ENCODE data around the gene RPS15. TPM values are rescaled to one million over a fixed set of nuclear protein-coding genes. Genes with fewer than 3 reads are reported as not detected.
A peak's percentile ranks its signal among the peaks of the same experiment; 100 is the strongest.

RPS15 gene
- total and polyA plus RNA-seq, 9 of the 15 experiments (the other 6 are each of a cell fraction or from before 2014, with no cell fraction given), result 605 to 2,791 (median 957) TPM

DNA sequence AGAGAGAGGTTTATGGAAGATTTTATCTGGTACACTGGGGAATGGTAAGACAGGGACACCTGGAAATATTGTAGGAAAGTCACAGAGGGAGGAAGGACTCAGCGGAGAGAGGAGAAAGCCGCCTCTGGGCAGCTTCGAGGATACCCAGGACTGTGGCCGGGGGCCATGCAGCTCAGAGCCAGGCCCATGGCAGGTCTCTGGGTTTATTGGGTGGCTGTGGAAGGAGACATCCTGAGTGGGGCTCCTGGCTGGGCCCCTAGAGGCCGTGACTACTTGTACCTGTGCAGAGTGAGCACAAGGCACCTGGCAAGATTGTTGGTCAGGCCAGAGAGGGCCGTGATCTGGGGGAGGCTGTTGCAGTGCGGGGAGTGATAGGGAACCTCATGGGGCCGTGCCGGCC is 27.4 kb upstream of the RPS15 start:
- intact Hi-C loops (cut with micrococcal nuclease), result no loop called here
- Histone ChIP-seq H3K4me3 (peak overlapping the region; percentile 99; the same call in 1 of the 2 replicates), H3K27ac (ENCODE audit: extremely low read depth, low read depth, low read length) (peak overlapping the region; percentile 99), H3K9me3 (replicated peaks; ENCODE audit: control insufficient read depth, insufficient read depth, low read depth, low read length) (no peaks in the 10 kb centered on the region), H3K4me1 (replicated peaks in 1 of 2; ENCODE audit: control insufficient read depth in 2 of 2, insufficient read depth in 2 of 2, low read length in 2 of 2) (peaks cover 35 to 86% of the 10 kb centered on the region in 2 experiments), H3K9ac (ENCODE audit: insufficient read depth in 1 of 2, low read depth in 2 of 2, low read length in 2 of 2) (peak overlapping the region; percentile 93 to 98; a peak in 3 of 4 replicates), H3K27me3 (ENCODE audit: control insufficient read depth in 2 of 2, insufficient read depth in 2 of 2, low read length in 2 of 2) (no peaks in the 10 kb centered on the region), H2AFZ (ENCODE audit: low read depth, low read length) (no peak overlapping the region), H3K9me1 (ENCODE audit: control insufficient read depth, insufficient read depth, low read length) (peaks cover 20% of the 10 kb centered on the region), H3K4me2 (ENCODE audit: insufficient read depth, low read length) (no peak overlapping the region), H4K20me1 (replicated peaks; ENCODE audit: control insufficient read depth, insufficient read depth, low read length) (peaks cover 59% of the 10 kb centered on the region), H3K79me2 (ENCODE audit: control insufficient read depth, insufficient read depth, low read length) (peaks cover 82% of the 10 kb centered on the region), H3K36me3 (ENCODE audit: control insufficient read depth, insufficient read depth, low read length) (peaks cover 64% of the 10 kb centered on the region; the same call in 2 of the 3 replicates)
- ATAC-seq (no peak), DNase-seq (ENCODE audit: extremely low read depth in 1 of 4, low spot score in 3 of 4) (no peak), FAIRE-seq (no peak)
- ChIA-PET CTCF (ENCODE audit: low intra/inter-chr PET ratio) (no interaction called here), POLR2A (interaction anchor here (1.3 to 1.5 kb wide), 2 partner anchors 132 to 142 kb away, joined by 3 read pairs; partner anchors contain the start of gene CIRBP)
- in situ Hi-C loops (cut with MboI), result no loop called here
- 78% methylated on average over 8 of the region's 9 CpGs for WGBS (ENCODE audit: insufficient coverage, low coverage, missing lambda C conversion rate)
- BruUV-seq (replicated peaks), result no TSS peak
- no peak for TF ChIP-seq PREB (CRISPR knock-in tag; IDR thresholded peaks at IDR 0.05)
- TF ChIP-seq CSDE1 (IDR thresholded peaks at IDR 0.05), result no peak
- no peak for TF ChIP-seq KHSRP (IDR thresholded peaks at IDR 0.05)
- no peak for TF ChIP-seq THAP7 (CRISPR knock-in tag; IDR thresholded peaks at IDR 0.05)
- TF ChIP-seq, protein P1, sequence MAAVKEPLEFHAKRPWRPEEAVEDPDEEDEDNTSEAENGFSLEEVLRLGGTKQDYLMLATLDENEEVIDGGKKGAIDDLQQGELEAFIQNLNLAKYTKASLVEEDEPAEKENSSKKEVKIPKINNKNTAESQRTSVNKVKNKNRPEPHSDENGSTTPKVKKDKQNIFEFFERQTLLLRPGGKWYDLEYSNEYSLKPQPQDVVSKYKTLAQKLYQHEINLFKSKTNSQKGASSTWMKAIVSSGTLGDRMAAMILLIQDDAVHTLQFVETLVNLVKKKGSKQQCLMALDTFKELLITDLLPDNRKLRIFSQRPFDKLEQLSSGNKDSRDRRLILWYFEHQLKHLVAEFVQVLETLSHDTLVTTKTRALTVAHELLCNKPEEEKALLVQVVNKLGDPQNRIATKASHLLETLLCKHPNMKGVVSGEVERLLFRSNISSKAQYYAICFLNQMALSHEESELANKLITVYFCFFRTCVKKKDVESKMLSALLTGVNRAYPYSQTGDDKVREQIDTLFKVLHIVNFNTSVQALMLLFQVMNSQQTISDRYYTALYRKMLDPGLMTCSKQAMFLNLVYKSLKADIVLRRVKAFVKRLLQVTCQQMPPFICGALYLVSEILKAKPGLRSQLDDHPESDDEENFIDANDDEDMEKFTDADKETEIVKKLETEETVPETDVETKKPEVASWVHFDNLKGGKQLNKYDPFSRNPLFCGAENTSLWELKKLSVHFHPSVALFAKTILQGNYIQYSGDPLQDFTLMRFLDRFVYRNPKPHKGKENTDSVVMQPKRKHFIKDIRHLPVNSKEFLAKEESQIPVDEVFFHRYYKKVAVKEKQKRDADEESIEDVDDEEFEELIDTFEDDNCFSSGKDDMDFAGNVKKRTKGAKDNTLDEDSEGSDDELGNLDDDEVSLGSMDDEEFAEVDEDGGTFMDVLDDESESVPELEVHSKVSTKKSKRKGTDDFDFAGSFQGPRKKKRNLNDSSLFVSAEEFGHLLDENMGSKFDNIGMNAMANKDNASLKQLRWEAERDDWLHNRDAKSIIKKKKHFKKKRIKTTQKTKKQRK (IDR thresholded peaks at IDR 0.05; ENCODE audit: borderline replicate concordance, low read depth, low read length), result no peak
- TF ChIP-seq, protein P2, sequence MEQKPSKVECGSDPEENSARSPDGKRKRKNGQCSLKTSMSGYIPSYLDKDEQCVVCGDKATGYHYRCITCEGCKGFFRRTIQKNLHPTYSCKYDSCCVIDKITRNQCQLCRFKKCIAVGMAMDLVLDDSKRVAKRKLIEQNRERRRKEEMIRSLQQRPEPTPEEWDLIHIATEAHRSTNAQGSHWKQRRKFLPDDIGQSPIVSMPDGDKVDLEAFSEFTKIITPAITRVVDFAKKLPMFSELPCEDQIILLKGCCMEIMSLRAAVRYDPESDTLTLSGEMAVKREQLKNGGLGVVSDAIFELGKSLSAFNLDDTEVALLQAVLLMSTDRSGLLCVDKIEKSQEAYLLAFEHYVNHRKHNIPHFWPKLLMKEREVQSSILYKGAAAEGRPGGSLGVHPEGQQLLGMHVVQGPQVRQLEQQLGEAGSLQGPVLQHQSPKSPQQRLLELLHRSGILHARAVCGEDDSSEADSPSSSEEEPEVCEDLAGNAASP (IDR thresholded peaks at IDR 0.05), result no peak
- no peak for TF ChIP-seq TAL1 (IDR thresholded peaks at IDR 0.05)
- no peak for TF ChIP-seq ZNF431 (CRISPR knock-in tag; IDR thresholded peaks at IDR 0.05)
- TF ChIP-seq HDAC8 (tag; IDR thresholded peaks at IDR 0.05), result no peak
- TF ChIP-seq, protein P3, sequence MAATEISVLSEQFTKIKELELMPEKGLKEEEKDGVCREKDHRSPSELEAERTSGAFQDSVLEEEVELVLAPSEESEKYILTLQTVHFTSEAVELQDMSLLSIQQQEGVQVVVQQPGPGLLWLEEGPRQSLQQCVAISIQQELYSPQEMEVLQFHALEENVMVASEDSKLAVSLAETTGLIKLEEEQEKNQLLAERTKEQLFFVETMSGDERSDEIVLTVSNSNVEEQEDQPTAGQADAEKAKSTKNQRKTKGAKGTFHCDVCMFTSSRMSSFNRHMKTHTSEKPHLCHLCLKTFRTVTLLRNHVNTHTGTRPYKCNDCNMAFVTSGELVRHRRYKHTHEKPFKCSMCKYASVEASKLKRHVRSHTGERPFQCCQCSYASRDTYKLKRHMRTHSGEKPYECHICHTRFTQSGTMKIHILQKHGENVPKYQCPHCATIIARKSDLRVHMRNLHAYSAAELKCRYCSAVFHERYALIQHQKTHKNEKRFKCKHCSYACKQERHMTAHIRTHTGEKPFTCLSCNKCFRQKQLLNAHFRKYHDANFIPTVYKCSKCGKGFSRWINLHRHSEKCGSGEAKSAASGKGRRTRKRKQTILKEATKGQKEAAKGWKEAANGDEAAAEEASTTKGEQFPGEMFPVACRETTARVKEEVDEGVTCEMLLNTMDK (IDR thresholded peaks at IDR 0.05; ENCODE audit: borderline replicate concordance, insufficient read depth, low read depth, low read length, poor library complexity, severe bottlenecking), result no peak
- TF ChIP-seq ZNF217 (CRISPR knock-in tag; IDR thresholded peaks at IDR 0.05), result no peak
- TF ChIP-seq NCOA4 (IDR thresholded peaks at IDR 0.05; ENCODE audit: partially characterized antibody), result no peak

All from K562 (cell line).